Colonic mucosa (tissue), 4 donors: ENCODE data around the gene TAOK1. TPM values are rescaled to one million over a fixed set of nuclear protein-coding genes. Genes with fewer than 3 reads are reported as not detected.

Experiments used
- DNase-seq: peaks from one replicate; pipeline ENCODE4 v3.0.0-alpha.2; 2020
- H3K27ac ChIP-seq: fragments of 200-600 bp; one replicate; pipeline ENCODE4 v1.8.0; 2021
- H3K27me3 ChIP-seq: fragments of 200-600 bp; one replicate; pipeline ENCODE4 v1.8.0; 2021
- H3K36me3 ChIP-seq: fragments of 200-600 bp; one replicate; pipeline ENCODE4 v1.8.0; 2021
- H3K4me1 ChIP-seq: fragments of 200-600 bp; one replicate; pipeline ENCODE4 v1.8.0; 2021; ENCODE audit warnings: mild to moderate bottlenecking
- H3K4me3 ChIP-seq: fragments of 200-600 bp; one replicate; pipeline ENCODE4 v1.8.0; 2021
- H3K9ac ChIP-seq, 2 donors: one replicate each; pipeline ENCODE4 v1.7.0; 2013; ENCODE audit warnings: control low read depth in 2 of 2, low read depth in 2 of 2, low read length in 2 of 2
- H3K9me3 ChIP-seq: fragments of 200-600 bp; one replicate; pipeline ENCODE4 v1.8.0; 2021
- intact Hi-C: fragments of 100-400 bp; cut with DNase I; formaldehyde crosslinking; loops from one replicate; pipeline ENCODE4 v1.14.1; 2022
- total RNA-seq, 2 donors: library from RNA; stranded (reverse); fragmentation: NEBNext Ultra II Directional in 1 of 2; extraction: Animal tissue kit (Norgen Biotek cat#: 25700) in 1 of 2; gene quantifications; one replicate each; pipeline ENCODE4 v1.2.1, GENCODE V29; 2021
- TF ChIP-seq, protein P1 (sequence below): fragments of 200-600 bp; IDR thresholded peaks from one replicate; pipeline ENCODE4 v1.8.0; 2022; ENCODE audit warnings: antibody characterized with exemption, mild to moderate bottlenecking
- donor health status: healthy.
- donor health status: DM: no; HTN: no; CAD: no.
- donor health status: DM: no; HTN: no; CAD: no.

Gene TAOK1
- total RNA-seq, 2 donors from 2014 or later = 42.1 to 57.1 TPM

DNA sequence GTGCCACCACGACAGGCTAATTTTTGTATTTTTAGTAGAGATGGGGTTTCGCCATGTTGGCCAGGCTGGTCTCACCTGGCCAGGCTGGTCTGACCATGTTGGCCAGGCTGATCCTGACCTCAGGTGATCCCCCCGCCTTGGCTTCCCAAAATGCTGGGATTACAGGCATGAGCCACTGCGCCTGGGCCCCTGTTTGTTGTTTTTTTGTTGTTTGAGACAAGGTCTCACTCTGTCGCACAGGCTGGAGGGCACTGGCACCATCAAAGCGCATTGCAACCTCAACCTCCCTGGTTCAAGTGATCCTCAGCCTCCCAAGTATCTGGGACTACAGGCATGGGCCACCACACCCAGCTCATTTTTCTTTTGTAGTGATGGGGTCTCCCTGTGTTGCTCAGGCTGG lies 43.7 kb upstream of the TAOK1 start:
- DNase-seq = no peak
- H3K4me3 ChIP-seq = no peak overlapping the region
- H3K4me1 ChIP-seq = no peaks in the 10 kb centered on the region
- no peak overlapping the region for H3K27ac ChIP-seq
- no peaks in the 10 kb centered on the region for H3K9me3 ChIP-seq
- TF ChIP-seq, protein P1, sequence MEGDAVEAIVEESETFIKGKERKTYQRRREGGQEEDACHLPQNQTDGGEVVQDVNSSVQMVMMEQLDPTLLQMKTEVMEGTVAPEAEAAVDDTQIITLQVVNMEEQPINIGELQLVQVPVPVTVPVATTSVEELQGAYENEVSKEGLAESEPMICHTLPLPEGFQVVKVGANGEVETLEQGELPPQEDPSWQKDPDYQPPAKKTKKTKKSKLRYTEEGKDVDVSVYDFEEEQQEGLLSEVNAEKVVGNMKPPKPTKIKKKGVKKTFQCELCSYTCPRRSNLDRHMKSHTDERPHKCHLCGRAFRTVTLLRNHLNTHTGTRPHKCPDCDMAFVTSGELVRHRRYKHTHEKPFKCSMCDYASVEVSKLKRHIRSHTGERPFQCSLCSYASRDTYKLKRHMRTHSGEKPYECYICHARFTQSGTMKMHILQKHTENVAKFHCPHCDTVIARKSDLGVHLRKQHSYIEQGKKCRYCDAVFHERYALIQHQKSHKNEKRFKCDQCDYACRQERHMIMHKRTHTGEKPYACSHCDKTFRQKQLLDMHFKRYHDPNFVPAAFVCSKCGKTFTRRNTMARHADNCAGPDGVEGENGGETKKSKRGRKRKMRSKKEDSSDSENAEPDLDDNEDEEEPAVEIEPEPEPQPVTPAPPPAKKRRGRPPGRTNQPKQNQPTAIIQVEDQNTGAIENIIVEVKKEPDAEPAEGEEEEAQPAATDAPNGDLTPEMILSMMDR = no peak
- no peaks in the 10 kb centered on the region for H3K27me3 ChIP-seq
- intact Hi-C loops = no loop called here
- no peaks in the 10 kb centered on the region for H3K36me3 ChIP-seq
- no peak overlapping the region for H3K9ac ChIP-seq

DNA sequence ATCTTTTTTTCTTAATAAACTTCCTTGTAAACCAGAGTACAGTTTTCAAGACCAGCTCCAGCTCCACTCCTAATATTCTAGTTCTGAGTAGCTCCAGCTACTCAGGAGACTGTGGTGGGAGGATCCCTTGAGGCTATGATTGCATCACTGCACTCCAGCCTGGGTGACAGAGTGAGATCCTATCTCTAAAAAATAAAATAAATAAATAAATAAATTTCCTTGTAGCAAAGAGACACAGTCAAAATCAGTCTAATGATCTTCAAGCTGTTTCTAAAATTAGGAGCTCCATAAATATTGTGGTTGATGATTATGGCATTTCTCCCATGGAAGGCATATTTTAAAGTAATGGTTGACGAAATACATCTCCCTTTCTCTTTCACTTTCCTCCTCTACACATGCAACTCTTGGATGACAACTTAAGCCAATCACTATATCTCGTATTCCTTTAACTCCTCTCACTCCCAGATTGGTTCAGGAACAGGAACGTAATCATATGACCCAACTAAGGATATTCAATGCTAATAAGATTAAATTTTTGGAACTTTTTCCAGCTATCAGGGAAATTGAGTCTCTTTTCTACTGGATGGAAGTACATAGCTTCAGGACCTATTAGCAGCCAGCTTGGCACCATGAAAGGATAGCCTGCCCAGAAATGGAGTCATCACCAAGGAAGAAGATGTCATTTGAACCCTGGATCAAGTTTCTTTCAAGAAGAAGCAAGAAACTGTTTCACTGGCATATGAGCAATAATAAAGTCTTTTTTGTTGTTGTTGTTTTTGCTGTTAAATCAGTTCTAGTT lies 42.1 kb upstream of the TAOK1 start:
- H3K4me3 ChIP-seq = no peak overlapping the region
- intact Hi-C loops = no loop called here
- no peak overlapping the region for H3K9ac ChIP-seq
- TF ChIP-seq, protein P1 = no peak
- no peaks in the 10 kb centered on the region for H3K36me3 ChIP-seq
- H3K27ac ChIP-seq = no peak overlapping the region
- no peak for DNase-seq
- H3K9me3 ChIP-seq = no peaks in the 10 kb centered on the region
- no peaks in the 10 kb centered on the region for H3K27me3 ChIP-seq
- H3K4me1 ChIP-seq = no peaks in the 10 kb centered on the region

DNA sequence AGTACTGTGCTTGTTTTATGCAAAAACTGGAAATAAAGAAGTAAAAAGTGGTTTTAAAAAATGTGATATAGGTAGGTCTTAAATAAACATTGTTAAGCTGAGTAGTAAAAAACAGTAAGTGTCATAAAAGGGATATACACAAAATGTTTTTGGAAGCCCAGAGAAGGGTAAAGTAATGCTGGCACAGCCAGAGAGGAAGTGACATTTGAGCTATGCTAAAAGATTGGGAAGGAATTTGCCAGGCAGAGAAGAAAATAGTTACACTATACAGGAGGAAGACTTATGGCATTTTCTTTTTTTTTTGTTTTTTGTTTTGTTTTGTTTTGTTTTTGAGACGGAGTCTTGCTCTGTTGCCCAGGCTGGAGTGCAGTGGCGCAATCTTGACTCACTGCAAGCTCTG lies 40.8 kb upstream of the TAOK1 start:
- Histone ChIP-seq H3K27ac (no peak overlapping the region), H3K4me3 (no peak overlapping the region), H3K27me3 (no peaks in the 10 kb centered on the region), H3K9me3 (no peaks in the 10 kb centered on the region), H3K9ac (no peak overlapping the region), H3K4me1 (no peaks in the 10 kb centered on the region), H3K36me3 (no peaks in the 10 kb centered on the region)
- TF ChIP-seq, protein P1 = no peak
- intact Hi-C loops = no loop called here
- no peak for DNase-seq

DNA sequence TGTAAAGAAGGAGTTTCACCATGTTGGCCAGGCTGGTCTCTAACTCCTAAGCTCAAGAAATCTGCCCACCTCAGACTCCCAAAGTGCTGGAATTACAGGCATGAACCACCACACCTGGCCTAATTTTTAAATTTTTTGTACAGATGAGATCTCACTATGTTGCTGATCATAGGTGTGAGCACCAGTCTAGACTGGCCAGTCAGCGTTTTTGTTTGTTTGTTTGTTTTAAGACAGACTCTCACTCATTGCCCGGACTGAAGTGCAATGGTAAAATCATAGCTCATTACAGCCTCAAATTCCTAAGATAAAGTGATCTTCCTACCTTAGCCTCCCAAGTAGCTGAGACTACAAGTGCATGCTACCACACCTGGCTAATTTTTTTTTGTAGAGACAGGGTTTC lies 38.0 kb upstream of the TAOK1 start:
- no peak overlapping the region for H3K9ac ChIP-seq
- no peak for DNase-seq

DNA sequence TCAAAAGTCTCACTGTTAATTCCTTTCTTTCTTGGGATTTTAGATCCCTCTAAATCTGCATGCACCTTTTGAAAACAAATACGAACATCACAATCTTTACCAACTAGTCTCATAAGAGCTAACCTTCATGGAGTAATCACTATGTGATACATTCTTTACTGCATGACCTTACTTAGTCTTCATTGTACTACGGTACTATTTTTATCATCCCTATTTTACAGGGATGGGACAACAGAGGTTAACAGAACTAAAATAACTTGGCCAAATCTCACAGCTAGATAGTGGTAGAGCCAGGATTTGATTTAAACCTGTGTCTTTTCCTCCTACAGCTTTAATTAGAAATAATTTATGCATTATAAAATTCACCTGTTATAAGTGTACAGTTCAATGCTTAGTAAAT lies 32.9 kb upstream of the TAOK1 start:
- H3K27me3 ChIP-seq = no peaks in the 10 kb centered on the region

More for the DNA sequence above, 38.0 kb upstream of the TAOK1 start:
- intact Hi-C loops = no loop called here
- no peaks in the 10 kb centered on the region for H3K9me3 ChIP-seq
- H3K27me3 ChIP-seq = no peaks in the 10 kb centered on the region
- H3K27ac ChIP-seq = no peak overlapping the region
- TF ChIP-seq, protein P1 = no peak
- H3K4me3 ChIP-seq = no peak overlapping the region
- no peaks in the 10 kb centered on the region for H3K4me1 ChIP-seq
- H3K36me3 ChIP-seq = no peaks in the 10 kb centered on the region

More for the DNA sequence above, 32.9 kb upstream of the TAOK1 start:
- Histone ChIP-seq H3K4me3 (no peak overlapping the region), H3K9ac (no peak overlapping the region), H3K4me1 (no peaks in the 10 kb centered on the region), H3K27ac (no peak overlapping the region), H3K9me3 (no peaks in the 10 kb centered on the region), H3K36me3 (no peaks in the 10 kb centered on the region)
- TF ChIP-seq, protein P1 = no peak
- intact Hi-C loops = no loop called here
- DNase-seq = no peak
